ENCODE measurements around the gene FAM234A. TPM values are rescaled to one million over a fixed set of nuclear protein-coding genes. Genes with fewer than 3 reads are reported as not detected.
"Not testable (repeated sequence)": the region's sequence is repeated elsewhere in the genome, so short reads cannot be mapped to it uniquely, and the experiment has no call there.

The FAM234A gene
- total RNA-seq, 1 donor from 2014 or later = 37.1 TPM

DNA sequence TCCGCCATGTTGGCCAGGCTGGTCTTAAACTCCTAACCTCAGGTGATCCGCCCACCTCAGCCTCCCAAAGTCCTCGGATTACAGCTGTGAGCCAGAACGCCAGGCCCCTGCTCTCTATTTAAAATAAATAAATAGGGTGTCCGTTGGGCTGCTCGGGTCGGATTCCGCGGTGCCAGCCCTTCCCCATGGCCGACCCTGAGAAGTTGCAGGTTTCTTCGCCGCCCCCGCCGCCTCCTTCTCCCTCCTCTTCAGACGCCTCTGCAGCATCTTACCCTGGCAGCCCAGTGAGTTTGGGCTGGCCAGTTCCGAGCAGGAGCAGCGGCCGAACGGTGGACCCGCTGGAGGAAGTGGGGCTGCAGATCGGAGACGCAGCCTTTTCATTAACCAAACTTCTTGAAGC lies 3.7 kb upstream of the FAM234A start:
- no peak for DNase-seq

DNA sequence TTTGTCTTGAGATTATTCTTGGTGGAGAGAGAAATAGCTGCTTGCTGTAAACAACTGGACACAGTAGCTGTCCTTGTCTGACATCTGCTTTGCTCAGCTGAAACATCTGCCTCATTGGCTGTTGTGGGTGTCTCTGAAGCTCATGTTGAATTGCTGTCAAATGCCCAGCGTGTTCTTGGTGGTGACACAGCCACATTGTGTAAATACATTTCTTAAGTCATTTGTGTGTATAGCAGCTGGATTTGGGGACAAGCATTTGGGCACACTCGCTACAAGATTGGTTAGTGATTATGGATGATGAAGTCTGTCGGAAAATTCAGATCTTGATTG lies 5.3 kb downstream of the FAM234A start:
- no peak for DNase-seq

DNA sequence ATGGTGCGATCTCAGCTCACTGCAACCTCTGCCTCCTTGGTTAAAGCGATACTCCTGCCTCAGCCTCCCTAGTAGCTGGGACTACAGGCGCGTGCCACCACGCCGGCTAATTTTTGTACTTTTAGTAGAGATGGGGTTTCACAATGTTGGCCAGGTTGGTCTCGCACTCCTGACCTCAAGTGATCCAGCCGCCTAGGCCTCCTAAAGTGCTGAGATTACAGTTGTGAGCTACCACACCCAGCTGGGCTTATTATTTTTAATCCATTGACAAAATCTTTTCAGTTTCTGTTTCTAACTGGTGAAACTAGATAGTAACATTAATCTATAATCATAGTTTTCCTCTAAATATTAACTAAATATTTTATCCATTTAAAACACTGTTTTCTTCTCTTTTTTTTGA lies 5.9 kb downstream of the FAM234A start:
- DNase-seq = no peak

DNA sequence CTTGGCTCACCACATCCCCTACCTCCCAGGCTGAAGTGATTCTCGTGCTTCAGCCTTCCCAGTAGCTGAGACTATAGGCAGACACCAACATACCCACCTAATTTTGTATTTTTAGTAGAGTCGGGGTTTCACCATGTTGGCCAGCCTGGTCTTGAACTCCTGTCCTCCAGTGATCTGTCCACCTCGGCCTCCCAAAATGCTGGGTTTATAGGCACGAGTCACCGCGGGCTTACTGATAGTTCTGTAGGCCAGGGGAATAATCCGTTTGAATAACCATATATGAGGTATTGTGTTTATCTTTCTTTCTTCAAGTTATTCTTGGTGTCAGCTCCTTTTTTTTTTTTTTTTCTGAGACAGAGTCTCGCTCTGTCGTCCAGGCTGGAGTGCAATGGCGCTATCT lies 7.7 kb downstream of the FAM234A start:
- no peak for DNase-seq

DNA sequence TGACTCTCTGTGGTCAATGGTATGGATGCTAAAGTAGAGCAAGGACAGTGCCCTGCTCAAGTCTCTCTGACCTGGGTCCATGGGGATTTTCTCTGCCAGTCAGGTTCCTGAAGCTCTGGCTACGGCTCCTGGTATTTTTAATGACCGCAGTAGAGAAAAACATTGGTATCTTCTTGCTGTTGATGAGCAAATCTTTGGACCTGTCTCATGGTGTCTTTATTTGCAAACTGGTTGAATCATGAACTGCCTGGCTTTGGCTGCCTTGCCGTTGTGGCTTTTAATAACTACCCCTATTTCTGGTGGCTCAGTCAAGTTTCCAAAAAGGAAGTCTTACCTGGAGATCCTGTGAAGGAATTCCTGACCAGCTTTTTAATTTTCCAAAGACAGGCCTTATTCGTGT lies 8.7 kb downstream of the FAM234A start:
- DNase-seq = no peak

DNA sequence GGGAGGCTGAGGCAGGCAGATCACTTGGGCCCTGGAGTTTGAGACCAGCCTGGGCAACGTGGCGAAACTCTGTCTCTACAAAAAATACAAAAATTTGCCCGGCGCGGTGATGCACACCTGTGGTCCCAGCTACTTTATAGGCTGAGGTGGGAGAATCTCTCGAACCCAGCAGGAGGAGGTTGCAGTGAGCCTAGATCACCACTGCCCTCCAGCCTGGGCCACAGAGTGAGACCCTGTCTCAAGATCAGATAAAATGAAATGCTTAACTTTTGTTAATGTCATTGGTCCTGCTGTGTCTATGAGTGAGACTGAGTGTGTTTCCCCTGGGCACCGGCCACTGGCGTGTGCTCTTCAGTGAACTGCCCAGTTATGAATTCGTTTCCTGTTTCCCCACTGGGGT lies 10.5 kb downstream of the FAM234A start:
- no peak for DNase-seq

DNA sequence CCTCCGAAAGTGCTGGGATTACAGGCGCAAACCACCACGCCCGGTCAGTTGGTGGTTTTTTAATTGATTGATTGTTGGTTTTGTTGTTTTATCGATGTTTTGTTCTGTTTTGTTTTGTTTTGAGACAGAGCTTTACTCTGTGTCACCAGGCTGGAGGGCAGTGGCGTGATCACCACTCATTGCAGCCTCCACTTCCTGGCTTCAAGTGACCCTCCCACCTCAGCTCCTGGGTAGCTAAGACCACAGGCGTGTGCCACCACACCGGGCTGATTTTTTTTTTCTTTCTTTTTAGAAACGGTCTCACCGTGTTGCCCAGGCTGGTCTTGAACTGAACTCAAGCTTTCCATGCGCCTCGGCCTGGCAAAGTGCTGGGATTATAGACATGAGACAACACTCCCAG lies 12.4 kb downstream of the FAM234A start:
- no peak for DNase-seq

DNA sequence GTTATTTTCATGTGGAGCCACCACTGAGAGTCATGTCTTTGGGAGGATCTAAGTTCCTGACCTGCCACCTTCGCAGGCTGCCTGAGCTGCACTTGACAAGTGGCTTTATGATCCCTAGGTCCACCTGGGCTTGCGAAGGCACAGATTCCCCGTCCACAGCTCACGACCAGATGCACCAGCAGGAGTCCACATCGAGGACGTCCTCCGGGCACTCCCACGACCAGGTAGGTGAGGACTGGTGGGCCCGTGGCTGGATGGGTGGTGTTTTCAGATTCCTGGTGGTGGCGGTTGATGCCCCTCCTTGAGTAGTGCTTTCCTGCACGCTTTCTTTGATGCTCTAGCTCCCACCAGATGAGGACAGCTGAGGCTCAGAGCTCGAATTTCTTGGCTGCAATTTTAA lies 14.8 kb downstream of the FAM234A start:
- no peak for DNase-seq

DNA sequence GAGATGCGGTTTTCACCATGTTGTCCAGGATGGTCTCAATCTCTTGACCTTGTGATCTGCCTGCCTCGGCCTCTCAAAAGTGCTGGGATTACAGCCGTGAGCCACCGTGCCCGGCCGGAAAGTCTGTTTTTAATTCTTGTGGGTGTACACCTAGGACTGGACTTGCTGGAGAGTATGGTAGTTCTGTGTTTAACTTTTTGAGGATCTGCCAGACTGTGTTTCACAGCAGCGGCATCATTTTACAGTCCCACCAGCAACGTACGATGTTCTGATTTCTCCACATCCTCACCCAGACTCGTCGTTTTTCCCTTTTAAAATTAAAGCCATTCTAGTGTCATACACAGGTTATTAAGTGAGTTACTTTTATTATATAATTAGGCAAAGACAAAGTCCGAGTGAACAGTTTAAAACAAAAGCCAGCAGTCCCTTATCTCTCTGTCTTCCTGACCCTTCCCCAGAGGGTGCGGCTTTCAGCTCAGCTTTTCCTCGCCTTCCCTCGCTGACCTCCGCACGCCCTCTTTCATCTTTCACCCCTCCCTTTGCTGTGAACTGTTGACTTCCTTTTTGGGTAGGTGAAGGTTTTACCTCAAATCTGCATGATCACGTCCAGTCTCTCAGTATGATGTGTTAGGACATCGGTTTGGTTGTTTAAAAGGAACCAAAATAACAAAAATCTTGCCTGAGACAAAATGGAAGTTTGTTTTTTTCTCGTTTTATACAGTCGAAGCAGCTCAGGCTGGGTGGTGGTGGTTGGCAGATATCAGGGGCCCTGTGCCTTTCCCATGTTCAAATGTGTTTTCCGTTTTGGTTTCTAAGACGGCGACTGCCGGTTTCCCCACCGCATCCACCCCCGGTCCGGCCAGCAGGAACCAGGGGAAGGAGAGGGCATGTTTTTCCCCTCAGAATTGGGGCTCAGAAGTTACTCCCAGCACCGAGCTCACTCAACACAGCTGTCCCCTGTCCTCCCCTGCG lies 18.0 kb downstream of the FAM234A start:
- no peak for DNase-seq

DNA sequence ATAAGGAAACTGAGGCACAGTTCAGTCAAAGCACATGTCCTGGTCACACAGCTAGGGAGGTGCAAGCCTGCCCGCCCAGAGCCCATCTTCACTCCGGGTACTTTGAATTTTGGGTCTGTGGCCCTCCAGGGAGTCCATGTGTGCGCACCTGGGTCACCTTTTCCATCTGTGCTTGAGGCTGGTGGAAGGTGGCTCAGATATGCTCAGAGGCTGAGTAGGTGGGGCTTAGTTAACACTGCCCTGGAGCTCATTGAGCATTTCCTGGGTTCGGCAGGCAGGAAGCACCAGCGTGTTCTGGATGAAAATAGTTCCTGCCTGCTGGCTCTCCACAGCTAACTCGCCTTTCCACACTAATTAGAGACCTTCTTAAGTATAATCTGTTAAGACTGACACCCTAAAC lies 19.2 kb downstream of the FAM234A start:
- no peak for DNase-seq

DNA sequence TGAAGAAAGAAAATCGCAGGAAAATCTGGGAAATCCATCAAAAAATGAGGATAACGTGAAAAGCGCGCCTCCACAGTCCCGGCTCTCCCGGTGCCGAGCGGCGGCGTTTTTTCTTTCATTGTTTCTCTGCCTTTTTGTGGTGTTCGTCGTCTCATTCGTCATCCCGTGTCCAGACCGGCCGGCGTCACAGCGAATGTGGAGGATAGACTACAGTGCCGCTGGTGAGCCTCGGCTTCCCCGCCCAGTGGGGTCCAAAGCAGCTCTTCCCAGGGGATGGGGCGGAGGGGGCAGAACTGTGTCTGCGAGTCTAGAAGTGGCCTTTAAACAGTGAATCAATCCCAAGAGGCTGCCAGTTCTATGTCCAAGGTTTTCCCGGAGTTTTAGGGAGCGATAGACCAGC lies 19.8 kb downstream of the FAM234A start:
- DNase-seq = no peak

DNA sequence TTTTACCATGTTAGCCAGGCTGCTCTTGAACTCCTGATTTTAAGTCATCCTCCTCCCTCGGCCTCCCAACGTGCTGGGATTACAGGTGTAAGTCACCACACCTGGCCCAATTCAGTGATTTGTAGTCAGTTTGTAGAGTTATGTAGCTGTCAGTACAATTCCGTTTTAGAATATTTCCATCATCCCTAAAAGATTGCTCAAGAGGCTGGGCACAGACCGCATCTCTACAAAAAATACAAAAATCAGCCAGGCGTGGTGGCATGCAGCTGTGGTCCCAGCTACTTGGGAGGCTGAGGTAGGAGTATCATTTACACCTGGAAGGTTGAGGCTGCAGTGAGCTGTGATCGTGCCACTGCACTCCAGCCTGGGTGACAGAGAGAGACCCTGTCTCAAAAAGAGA lies 20.6 kb downstream of the FAM234A start:
- DNase-seq = no peak

DNA sequence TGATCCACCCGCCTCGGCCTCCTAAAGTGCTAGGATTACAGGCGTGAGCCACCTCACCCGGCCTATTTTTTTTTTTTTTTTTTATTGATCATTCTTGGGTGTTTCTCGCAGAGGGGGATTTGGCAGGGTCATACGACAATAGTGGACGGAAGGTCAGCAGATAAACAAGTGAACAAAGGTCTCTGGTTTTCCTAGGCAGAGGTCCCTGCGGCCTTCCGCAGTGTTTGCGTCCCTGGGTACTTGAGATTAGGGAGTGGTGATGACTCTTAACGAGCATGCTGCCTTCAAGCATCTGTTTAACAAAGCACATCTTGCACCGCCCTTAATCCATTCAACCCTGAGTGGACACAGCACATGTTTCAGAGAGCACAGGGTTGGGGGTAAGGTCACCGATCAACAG lies 23.5 kb downstream of the FAM234A start:
- DNase-seq = not testable (repeated sequence)

DNA sequence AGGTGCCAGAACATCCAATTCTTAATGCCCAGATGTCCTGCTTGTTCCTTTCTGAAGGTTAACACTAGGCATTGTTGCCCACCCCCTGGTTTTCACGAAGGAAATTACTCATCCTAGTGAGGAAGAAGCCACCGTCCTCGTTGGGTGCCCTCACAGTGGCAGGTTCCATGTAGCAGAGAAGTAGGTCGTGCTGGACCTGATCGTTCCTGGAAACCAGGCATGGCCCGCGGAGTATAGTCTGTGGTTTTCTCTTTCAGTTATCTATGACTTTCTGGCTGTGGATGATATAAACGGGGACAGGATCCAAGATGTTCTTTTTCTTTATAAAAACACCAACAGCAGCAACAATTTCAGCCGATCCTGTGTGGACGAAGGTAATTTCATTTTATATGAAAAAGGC lies 24.6 kb downstream of the FAM234A start:
- no peak for DNase-seq

DNA sequence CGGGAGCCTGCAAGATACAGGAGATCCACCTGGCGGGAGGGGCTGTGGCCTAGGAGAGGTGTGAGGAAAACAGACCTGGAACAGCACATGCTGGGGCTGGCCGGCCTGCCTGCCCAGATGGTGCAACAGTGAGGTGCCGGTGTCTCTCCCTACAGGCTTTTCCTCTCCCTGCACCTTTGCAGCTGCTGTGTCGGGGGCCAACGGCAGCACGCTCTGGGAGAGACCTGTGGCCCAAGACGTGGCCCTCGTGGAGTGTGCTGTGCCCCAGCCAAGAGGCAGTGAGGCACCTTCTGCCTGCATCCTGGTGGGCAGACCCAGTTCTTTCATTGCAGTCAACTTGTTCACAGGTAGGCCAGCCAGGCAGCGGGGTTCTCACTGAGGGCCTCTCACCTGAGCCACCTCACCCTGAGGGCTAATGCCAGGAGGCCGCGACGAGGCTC lies 25.2 kb downstream of the FAM234A start:
- DNase-seq = no peak

DNA sequence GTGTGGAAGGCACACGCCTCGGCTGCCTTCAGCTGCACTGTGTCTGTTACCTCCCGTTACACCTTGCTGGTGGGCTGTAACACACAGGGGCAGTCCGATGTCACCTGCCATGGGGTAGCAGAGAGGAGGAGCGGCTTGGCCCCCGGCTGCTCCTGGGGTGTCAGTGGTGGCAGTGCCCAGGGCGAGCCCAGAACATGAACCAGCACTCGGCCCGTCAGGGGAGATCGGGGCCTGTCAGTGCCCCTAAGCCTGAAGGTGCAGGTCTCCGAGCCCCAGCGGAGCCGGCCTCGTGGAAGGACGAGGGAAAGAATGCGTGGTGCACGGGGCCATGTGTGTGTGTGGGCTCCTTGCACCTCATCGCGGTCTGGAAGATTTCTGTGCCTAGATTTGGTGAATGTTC lies 25.7 kb downstream of the FAM234A start:
- DNase-seq = no peak

DNA sequence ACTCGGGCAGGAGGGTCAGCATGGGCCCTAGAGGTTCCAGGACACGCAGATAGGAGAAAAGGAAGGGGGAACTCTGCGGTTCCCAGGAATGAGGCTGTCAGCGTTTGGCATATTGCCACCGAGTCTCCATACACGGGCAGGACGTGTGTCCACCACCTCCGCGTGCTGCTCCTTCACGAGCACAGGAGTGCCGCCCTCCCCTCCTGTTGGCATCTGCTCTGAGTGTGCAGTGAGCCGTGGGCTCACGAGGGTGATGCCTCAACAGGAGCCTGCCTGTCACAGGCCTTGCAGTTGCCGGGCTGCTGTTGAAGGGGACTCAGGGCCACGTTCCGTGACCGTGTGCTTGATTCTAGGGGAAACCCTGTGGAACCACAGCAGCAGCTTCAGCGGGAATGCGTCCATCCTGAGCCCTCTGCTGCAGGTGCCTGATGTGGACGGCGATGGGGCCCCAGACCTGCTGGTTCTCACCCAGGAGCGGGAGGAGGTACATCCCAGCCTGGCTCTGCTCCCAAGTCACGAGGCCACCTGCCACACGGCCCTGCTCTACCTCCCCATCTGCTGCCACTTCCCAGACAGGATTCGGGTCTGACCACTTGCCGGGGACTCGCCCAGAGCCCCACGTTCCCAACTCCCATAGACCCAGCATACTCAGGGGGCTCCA lies 26.5 kb downstream of the FAM234A start:
- DNase-seq = no peak

DNA sequence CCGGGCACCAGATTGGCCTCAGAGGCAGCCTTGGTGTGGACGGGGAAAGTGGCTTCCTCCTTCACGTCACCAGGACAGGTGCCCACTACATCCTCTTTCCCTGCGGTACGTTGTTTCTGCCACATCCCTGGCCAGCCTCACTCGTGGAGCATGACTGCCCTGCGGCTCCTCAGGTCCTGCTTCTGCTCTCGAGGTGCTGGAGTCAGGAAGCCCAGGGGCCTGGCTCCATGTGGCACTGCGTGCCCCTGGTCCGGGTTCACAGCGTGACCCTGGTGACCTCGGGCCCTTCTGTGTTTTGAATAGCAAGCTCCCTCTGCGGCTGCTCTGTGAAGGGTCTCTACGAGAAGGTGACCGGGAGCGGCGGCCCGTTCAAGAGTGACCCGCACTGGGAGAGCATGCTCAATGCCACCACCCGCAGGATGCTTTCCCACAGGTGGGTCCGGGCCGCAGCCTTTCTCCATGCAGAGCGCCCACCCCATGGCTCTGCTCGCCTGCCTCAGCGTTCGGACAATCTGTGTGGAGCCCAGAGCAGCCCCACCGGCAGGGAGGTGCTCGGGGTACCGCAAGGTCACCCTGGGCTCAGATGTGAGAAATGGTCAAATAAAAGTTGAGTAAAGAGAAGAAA lies 27.6 kb downstream of the FAM234A start:
- no peak for DNase-seq

DNA sequence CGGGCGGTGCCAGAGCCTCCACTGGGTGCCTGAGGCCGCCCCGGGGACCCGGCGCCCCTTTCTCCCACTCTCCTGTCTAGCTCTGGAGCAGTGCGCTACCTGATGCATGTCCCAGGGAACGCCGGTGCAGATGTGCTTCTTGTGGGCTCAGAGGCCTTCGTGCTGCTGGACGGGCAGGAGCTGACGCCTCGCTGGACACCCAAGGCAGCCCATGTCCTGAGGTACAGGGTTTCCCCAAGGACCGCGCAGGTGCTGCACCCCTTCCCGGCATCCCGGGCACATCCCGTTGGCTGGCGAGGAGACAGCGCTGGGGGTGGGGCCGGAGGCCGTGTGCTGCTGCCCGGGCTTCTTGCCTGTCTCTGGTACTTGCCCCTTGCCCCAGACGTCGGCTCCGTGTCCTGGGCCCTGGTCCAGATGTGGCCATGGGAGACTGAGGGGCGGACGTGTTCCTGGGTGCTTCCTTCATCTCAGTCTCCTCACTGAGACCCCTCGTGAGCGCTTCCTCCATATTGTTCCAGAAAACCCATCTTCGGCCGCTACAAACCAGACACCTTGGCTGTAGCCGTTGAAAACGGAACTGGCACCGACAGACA lies 28.7 kb downstream of the FAM234A start:
- no peak for DNase-seq

DNA sequence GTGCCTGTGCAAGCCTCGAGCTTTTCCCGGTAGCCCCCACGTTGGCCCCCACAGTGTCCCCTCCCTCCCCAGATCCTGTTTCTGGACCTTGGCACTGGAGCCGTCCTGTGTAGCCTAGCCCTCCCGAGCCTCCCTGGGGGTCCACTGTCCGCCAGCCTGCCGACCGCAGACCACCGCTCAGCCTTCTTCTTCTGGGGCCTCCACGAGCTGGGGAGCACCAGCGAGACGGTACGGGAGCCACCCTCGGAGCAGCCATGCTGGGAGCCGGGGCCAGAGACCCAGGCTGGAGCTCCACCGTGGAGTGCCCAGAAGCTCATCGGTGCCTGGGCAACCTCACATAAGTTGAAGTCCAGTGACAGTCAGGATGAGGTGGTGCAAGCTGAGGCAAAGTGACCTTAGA lies 29.3 kb downstream of the FAM234A start:
- no peak for DNase-seq

DNA sequence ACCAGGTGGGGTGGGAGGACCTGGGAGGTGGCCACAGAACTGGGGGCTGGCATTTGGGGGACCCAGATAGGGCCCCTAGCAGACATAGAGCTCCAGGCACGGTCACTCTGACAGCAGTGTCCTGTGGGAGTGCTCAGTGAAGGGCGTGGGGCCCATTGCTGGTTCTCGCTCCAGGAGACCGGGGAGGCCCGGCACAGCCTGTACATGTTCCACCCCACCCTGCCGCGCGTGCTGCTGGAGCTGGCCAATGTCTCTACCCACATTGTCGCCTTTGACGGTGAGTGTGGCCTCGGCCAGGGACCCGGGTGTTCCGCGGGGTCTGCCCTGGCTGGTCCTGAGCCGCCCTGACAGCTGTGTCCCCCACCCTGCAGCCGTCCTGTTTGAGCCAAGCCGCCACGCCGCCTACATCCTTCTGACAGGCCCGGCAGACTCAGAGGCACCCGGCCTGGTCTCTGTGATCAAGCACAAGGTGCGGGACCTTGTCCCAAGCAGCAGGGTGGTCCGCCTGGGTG lies 29.9 kb downstream of the FAM234A start:
- no peak for DNase-seq

DNA sequence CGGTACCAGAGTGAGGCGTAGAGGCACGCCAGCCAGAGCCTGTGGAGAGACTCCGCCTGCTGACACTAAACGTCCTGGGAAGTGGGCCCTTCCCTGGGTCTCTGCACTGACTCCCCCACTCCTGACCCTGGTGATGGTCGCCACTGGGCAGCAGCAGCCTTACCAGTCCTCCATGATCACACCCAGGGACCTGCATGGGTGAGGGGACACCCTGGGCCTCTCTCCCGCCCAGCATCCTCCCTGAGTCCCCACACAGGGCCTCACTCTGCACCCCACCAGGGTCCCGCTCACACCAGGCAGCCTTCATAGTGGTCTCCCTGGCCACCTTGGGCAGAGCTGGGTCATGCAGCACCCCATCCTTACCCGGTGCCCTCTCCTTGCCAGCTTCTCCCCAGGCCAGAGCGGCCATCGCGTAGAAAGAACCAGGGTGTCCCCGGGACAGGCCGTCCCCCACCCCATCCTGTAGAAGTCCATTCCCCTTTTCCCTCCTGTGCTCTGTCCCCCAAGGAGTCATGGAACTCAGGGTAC lies 30.4 kb downstream of the FAM234A start:
- no peak for DNase-seq

DNA sequence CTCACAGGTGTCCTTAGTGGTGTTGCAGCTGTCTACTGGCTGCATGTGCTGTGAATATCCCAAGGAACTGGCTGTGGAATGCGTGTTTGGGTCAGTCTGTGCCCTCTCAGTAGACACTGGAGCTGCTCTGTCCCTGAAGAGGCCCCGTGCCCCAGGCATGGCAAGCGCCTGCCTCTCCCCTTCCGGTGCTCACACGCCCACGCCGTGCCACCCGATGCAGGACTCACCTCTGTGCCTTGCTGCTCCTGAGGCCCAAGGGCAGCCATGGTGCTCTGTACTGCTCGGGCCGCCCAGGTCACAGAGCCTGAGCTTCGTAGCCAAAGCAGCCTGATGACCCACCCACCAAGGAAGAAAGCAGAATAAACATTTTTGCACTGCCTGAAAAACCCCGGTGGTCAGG lies 31.1 kb downstream of the FAM234A start:
- no peak for DNase-seq

All from skin of body (tissue), 2 donors.